ENCODE measurements around the gene TTC3. TPM values are rescaled to one million over a fixed set of nuclear protein-coding genes. Genes with fewer than 3 reads are reported as not detected.

Gene TTC3
- total and polyA plus RNA-seq, 9 of the 15 experiments (the other 6 are each of a cell fraction or from before 2014, with no cell fraction given) = 17.5 to 92.0 (median 59.5) TPM

- Histone ChIP-seq H3K27ac (ENCODE audit: extremely low read depth, low read depth, low read length) (no peak overlapping the region), H3K36me3 (ENCODE audit: control insufficient read depth, insufficient read depth, low read length) (peaks cover 23% of the 10 kb centered on the region), H3K9me1 (ENCODE audit: control insufficient read depth, insufficient read depth, low read length) (peaks cover 3% of the 10 kb centered on the region), H3K4me3 (no peak overlapping the region), H2AFZ (ENCODE audit: low read depth, low read length) (no peak overlapping the region), H3K4me2 (ENCODE audit: insufficient read depth, low read length) (no peak overlapping the region), H3K27me3 (ENCODE audit: control insufficient read depth in 2 of 2, insufficient read depth in 2 of 2, low read length in 2 of 2) (no peaks in the 10 kb centered on the region), H4K20me1 (replicated peaks; ENCODE audit: control insufficient read depth, insufficient read depth, low read length) (0 out of 2 replicates have a peak, but pooled peaks cover 7% of the 10 kb centered on the region), H3K79me2 (ENCODE audit: control insufficient read depth, insufficient read depth, low read length) (peaks cover 84% of the 10 kb centered on the region), H3K4me1 (replicated peaks in 1 of 2; ENCODE audit: control insufficient read depth in 2 of 2, insufficient read depth in 2 of 2, low read length in 2 of 2) (peaks cover 9% of the 10 kb centered on the region in 2 experiments; a peak in 4 of 5 replicates), H3K9me3 (replicated peaks; ENCODE audit: control insufficient read depth, insufficient read depth, low read depth, low read length) (no peaks in the 10 kb centered on the region), H3K9ac (ENCODE audit: insufficient read depth in 1 of 2, low read depth in 2 of 2, low read length in 2 of 2) (no peak overlapping the region)
- FAIRE-seq (no peak), DNase-seq (ENCODE audit: extremely low read depth in 1 of 4, low spot score in 3 of 4) (no peak), ATAC-seq (no peak)
- WGBS (ENCODE audit: insufficient coverage, low coverage, missing lambda C conversion rate) = 89% methylated on average over 4 of the region's 6 CpGs
- in situ Hi-C loops (cut with MboI) (no loop called here), intact Hi-C loops (cut with micrococcal nuclease) (no loop called here)
- POLR2A ChIA-PET = interaction anchor here (0.6 to 2.0 kb wide), 7 partner anchors 11 to 319 kb away, joined by 3 to 5 read pairs (median 3); partner anchors contain the start of gene VPS26C
- BruUV-seq (replicated peaks) = no TSS peak
- TF ChIP-seq SRSF9 (IDR thresholded peaks at IDR 0.05; ENCODE audit: borderline replicate concordance, low read depth, low read length) (no peak), SREBF2 (CRISPR knock-in tag; IDR thresholded peaks at IDR 0.05) (no peak), TRIM24 (IDR thresholded peaks at IDR 0.05) (no peak), SMARCC2 (IDR thresholded peaks at IDR 0.05; ENCODE audit: low read depth) (no peak), ZNF175 (CRISPR knock-in tag; IDR thresholded peaks at IDR 0.05; ENCODE audit: low read depth) (no peak), SAFB2 (IDR thresholded peaks at IDR 0.05; ENCODE audit: borderline replicate concordance, low read depth, low read length, severe bottlenecking) (no peak), FOXA1 (IDR thresholded peaks at IDR 0.05; ENCODE audit: borderline replicate concordance) (no peak), EHMT2 (IDR thresholded peaks at IDR 0.05) (no peak), SIX5 (IDR thresholded peaks at IDR 0.05; ENCODE audit: borderline replicate concordance in 1 of 2, insufficient read depth in 1 of 2, low read depth in 1 of 2, low read length in 2 of 2) (no peak)
- CTCF ChIA-PET (ENCODE audit: low intra/inter-chr PET ratio) = no interaction called here
Observed at GRCh38 chr21:37243961-37244360, 170.9 kb downstream of the TTC3 start.
